Measurements from ENCODE around the gene KRTAP9-2.
"Not testable (repeated sequence)": the region's sequence is repeated elsewhere in the genome, so short reads cannot be mapped to it uniquely, and the experiment has no call there.

Gene KRTAP9-2

DNA sequence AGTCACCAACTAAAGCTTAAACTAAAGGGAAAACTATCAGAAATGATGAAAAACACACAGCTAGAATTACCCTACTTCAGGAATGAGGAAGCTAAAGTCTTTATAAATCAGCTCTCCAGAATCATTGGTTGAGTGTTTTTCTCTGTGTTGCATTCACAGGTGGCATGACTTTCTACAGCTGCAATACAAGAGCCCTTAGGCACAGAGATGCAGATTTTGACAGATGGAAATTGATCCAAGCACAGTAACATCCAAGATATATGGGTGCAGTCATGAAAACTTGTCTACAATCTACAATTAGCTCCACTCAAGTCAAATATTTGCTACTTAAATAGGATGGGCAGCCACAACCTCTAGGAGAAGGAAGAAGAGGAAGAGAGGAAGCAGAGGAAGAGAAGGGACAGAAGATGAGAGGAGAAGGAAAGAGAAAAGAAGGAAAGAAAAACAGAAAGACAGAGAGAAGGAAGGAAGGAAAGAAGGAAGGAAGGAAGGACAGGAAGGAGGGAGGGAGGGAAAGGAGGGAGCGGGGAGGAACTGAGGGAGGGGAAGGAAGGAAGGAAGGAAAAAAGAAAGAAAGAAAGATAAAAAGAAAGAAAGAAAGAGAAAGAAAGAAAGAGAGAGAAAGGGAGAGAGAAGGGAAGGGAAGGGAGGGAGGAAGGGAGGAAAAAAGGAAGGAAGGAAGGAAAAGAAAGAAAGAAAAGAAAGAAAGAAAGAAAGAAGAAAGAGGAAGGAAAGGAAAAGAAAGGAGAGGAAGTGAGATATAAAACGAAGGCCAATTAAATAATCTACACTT, 20.7 kb downstream of the KRTAP9-2 start:
- DNase-seq (ENCODE audit: low read depth); H3K4me3 ChIP-seq (ENCODE audit: control insufficient read depth, low read depth, low read length): not testable (repeated sequence)

- DNase-seq (ENCODE audit: low read depth); H3K4me3 ChIP-seq (ENCODE audit: control insufficient read depth, low read depth, low read length): not testable (repeated sequence)
These were observed 23.3 kb downstream of the KRTAP9-2 start, which contains the start of gene KRTAP9-4 for GRCh38 chr17:41249637-41250240. Gene KRTAP9-4 (plus strand): TSS chr17:41249687. CDS start chr17:41249721, 34 bp downstream.

GRCh38 chr17:41251261-41251660, 24.8 kb downstream of the KRTAP9-2 start:
- H3K4me3 ChIP-seq (ENCODE audit: control insufficient read depth, low read depth, low read length): no peak overlapping the region
- TF ChIP-seq, protein P1, sequence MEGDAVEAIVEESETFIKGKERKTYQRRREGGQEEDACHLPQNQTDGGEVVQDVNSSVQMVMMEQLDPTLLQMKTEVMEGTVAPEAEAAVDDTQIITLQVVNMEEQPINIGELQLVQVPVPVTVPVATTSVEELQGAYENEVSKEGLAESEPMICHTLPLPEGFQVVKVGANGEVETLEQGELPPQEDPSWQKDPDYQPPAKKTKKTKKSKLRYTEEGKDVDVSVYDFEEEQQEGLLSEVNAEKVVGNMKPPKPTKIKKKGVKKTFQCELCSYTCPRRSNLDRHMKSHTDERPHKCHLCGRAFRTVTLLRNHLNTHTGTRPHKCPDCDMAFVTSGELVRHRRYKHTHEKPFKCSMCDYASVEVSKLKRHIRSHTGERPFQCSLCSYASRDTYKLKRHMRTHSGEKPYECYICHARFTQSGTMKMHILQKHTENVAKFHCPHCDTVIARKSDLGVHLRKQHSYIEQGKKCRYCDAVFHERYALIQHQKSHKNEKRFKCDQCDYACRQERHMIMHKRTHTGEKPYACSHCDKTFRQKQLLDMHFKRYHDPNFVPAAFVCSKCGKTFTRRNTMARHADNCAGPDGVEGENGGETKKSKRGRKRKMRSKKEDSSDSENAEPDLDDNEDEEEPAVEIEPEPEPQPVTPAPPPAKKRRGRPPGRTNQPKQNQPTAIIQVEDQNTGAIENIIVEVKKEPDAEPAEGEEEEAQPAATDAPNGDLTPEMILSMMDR (IDR thresholded peaks at IDR 0.05; ENCODE audit: control insufficient read depth, insufficient read depth, low read depth, low read length, missing control alignments): no peak
- DNase-seq (ENCODE audit: low read depth): no peak

GRCh38 chr17:41254861-41255260, 28.4 kb downstream of the KRTAP9-2 start:
- no peak for DNase-seq (ENCODE audit: low read depth)
- TF ChIP-seq, protein P1 (IDR thresholded peaks at IDR 0.05; ENCODE audit: control insufficient read depth, insufficient read depth, low read depth, low read length, missing control alignments): no peak
- H3K4me3 ChIP-seq (ENCODE audit: control insufficient read depth, low read depth, low read length): no peak overlapping the region

GRCh38 chr17:41255381-41256290, 29.2 kb downstream of the KRTAP9-2 start, which contains the start of gene KRTAP9-9:
Gene KRTAP9-9 (plus strand): TSS chr17:41255384.
- peak; percentile 4 for DNase-seq (ENCODE audit: low read depth)
- H3K4me3 ChIP-seq (ENCODE audit: control insufficient read depth, low read depth, low read length): not testable (repeated sequence)

DNA sequence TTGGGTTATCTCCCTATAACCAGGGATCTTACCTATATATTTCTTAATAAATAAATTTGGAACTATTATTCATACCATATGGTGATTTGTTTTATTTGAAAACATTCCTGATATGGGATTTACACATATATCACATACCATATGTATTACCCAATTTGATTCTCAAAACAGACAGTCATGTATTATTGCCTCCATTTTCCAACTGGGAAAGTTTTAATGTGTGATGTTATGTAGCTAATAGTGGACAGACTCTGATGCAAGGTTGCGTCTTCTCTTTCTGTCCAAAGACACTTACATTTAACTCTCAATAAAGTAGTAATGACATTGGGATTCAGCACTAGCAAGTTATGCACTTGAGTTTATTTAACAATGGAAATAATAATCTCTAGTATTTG, 29.8 kb downstream of the KRTAP9-2 start:
- TF ChIP-seq, protein P1 (IDR thresholded peaks at IDR 0.05; ENCODE audit: control insufficient read depth, insufficient read depth, low read depth, low read length, missing control alignments): no peak
- H3K4me3 ChIP-seq (ENCODE audit: control insufficient read depth, low read depth, low read length): no peak overlapping the region
- no peak for DNase-seq (ENCODE audit: low read depth)

- DNase-seq (ENCODE audit: low read depth): no peak
- TF ChIP-seq, protein P1 (IDR thresholded peaks at IDR 0.05; ENCODE audit: control insufficient read depth, insufficient read depth, low read depth, low read length, missing control alignments): no peak
These were observed 32.0 kb downstream of the KRTAP9-2 start for GRCh38 chr17:41258406-41258805.

DNA sequence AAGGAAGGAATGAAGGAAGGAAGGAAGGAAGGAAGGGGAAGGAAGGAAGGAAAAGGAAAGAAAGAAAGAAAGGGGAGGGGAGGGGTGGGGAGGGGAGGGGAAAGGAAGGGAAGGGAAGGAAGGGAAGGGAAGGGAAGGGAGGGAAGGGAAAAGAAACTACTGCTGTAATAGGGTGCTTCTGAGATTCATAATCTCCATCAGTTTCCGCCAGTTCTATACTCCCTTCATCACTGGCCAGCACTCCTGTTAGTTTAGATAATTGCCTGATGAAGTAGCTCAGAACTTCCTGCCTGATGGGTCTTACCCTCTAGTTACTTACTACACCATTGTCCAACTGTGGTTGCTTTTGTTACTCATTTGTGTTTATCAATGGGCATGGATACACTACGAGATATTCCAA, 36.8 kb downstream of the KRTAP9-2 start:
- no peak overlapping the region for H3K4me3 ChIP-seq (ENCODE audit: control insufficient read depth, low read depth, low read length)
- TF ChIP-seq, protein P1 (IDR thresholded peaks at IDR 0.05; ENCODE audit: control insufficient read depth, insufficient read depth, low read depth, low read length, missing control alignments): no peak
- no peak for DNase-seq (ENCODE audit: low read depth)

More at GRCh38 chr17:41258406-41258805, 32.0 kb downstream of the KRTAP9-2 start:
- no peak overlapping the region for H3K4me3 ChIP-seq (ENCODE audit: control insufficient read depth, low read depth, low read length)

Measured in AG09309 (cell line).